Nephron (organoid): ENCODE data around the gene CCDC77.
A peak's percentile ranks its signal among the peaks of the same experiment; 100 is the strongest.

Experiments
- H3K27ac Mint-ChIP-seq, 3 experiments: 2 replicates each; pipeline ENCODE4 v1.8.0; 2020; ENCODE audit warnings: mixed read lengths in 3 of 3, mild to moderate bottlenecking in 2 of 3, moderate library complexity in 1 of 3
- H3K27me3 Mint-ChIP-seq: 2 replicates; pipeline ENCODE4 v1.8.0; 2021; ENCODE audit warnings: low read depth, mild to moderate bottlenecking, moderate library complexity, mixed read lengths
- H3K36me3 Mint-ChIP-seq: 2 replicates; pipeline ENCODE4 v1.8.0; 2020; ENCODE audit warnings: low read depth, mixed read lengths
- H3K4me1 Mint-ChIP-seq: 2 replicates; pipeline ENCODE4 v1.8.0; 2020; ENCODE audit warnings: mixed read lengths
- H3K4me3 Mint-ChIP-seq, 3 experiments: 2 replicates each; pipeline ENCODE4 v1.8.0; 2020; ENCODE audit warnings: mild to moderate bottlenecking in 3 of 3, mixed read lengths in 3 of 3, moderate library complexity in 2 of 3
- H3K9me3 Mint-ChIP-seq: 2 replicates; pipeline ENCODE4 v1.8.0; 2020; ENCODE audit warnings: mixed read lengths
- CTCF ChIP-seq, 3 experiments: fragments of 200-600 bp; sonication (generic); IDR thresholded peaks; one replicate each; pipeline ENCODE4 v1.5.0; 2021; ENCODE audit warnings: antibody characterized with exemption in 3 of 3; ENCODE audit not compliant: unreplicated experiment in 3 of 3

Gene CCDC77

GRCh38 chr12:479161-479560, 77.7 kb downstream of the CCDC77 start:
- Mint-ChIP-seq H3K9me3 (no peaks in the 10 kb centered on the region), H3K4me1 (peaks cover 34% of the 10 kb centered on the region)
- no peak for TF ChIP-seq CTCF (IDR thresholded peaks at IDR 0.05; ENCODE audit: unreplicated experiment in 3 of 3)

GRCh38 chr12:480831-481816, 79.7 kb downstream of the CCDC77 start:
- no peak for TF ChIP-seq CTCF (IDR thresholded peaks at IDR 0.05; ENCODE audit: unreplicated experiment in 3 of 3)
- Mint-ChIP-seq H3K27ac (peak overlapping the region; percentile 48 to 73 (median 60)), H3K36me3 (no peaks in the 10 kb centered on the region), H3K27me3 (peaks cover 8% of the 10 kb centered on the region), H3K9me3 (no peaks in the 10 kb centered on the region), H3K4me1 (peaks cover 23% of the 10 kb centered on the region), H3K4me3 (no peak overlapping the region)

More at GRCh38 chr12:479161-479560, 77.7 kb downstream of the CCDC77 start:
- Mint-ChIP-seq H3K27ac (peak overlapping the region in 1 of 3 experiments; percentile 13), H3K4me3 (no peak overlapping the region), H3K27me3 (peaks cover 8% of the 10 kb centered on the region), H3K36me3 (no peaks in the 10 kb centered on the region)

- Mint-ChIP-seq H3K27me3 (peaks cover 8% of the 10 kb centered on the region), H3K4me3 (no peak overlapping the region), H3K27ac (peak overlapping the region in 1 of 3 experiments; percentile 48), H3K4me1 (peaks cover 23% of the 10 kb centered on the region), H3K9me3 (peaks cover 6% of the 10 kb centered on the region), H3K36me3 (peaks cover 3% of the 10 kb centered on the region)
- no peak for TF ChIP-seq CTCF (IDR thresholded peaks at IDR 0.05; ENCODE audit: unreplicated experiment in 3 of 3)
These were observed 80.6 kb downstream of the CCDC77 start for GRCh38 chr12:482061-482460.

- Mint-ChIP-seq H3K27me3 (peaks cover 8% of the 10 kb centered on the region), H3K4me1 (peaks cover 22% of the 10 kb centered on the region), H3K36me3 (peaks cover 11% of the 10 kb centered on the region), H3K9me3 (peaks cover 18% of the 10 kb centered on the region), H3K4me3 (no peak overlapping the region), H3K27ac (no peak overlapping the region)
- TF ChIP-seq CTCF (IDR thresholded peaks at IDR 0.05; ENCODE audit: unreplicated experiment in 3 of 3) = no peak
These were observed 82.7 kb downstream of the CCDC77 start for GRCh38 chr12:484096-484495.

GRCh38 chr12:490260-490659, 88.8 kb downstream of the CCDC77 start:
- Mint-ChIP-seq H3K9me3 (peaks cover 43% of the 10 kb centered on the region), H3K27me3 (no peaks in the 10 kb centered on the region), H3K4me1 (no peaks in the 10 kb centered on the region), H3K36me3 (peaks cover 15% of the 10 kb centered on the region), H3K4me3 (no peak overlapping the region), H3K27ac (no peak overlapping the region)
- no peak for TF ChIP-seq CTCF (IDR thresholded peaks at IDR 0.05; ENCODE audit: unreplicated experiment in 3 of 3)
